SH-SY5Y (cell line): ENCODE data around the gene NEURL4.

ENCODE experiments used
- GATA2 ChIP-seq: IDR thresholded peaks from 2 replicates; pipeline ENCODE4 v1.6.1; 2011; ENCODE audit warnings: mild to moderate bottlenecking, low read depth, low read length
- GATA3 ChIP-seq: IDR thresholded peaks from 2 replicates; pipeline ENCODE4 v1.6.1; 2011; ENCODE audit warnings: low read depth, mild to moderate bottlenecking, low read length, moderate library complexity

DNA sequence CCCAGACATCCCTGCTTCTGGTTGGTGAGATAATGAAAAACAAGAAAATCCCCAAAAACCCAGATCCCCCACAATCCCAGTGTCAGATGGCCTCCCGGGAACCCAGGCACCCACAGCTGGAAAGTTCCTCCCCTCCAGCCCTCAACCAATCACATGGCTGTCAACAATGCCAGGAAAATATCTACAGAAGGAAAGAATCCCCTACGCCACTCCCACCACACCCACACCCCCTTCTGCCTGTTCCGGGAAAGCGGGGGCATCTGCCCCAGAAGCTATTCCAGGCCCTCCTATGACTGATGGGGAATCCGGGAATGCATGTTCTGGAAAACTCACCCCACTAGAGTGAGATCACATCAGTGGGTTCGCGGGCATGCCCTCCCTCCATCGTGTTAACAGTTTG lies 27.6 kb upstream of the NEURL4 start:
- TF ChIP-seq GATA3 (no peak), GATA2 (no peak)
